ENCODE data around the gene RILP.

RILP gene

DNA sequence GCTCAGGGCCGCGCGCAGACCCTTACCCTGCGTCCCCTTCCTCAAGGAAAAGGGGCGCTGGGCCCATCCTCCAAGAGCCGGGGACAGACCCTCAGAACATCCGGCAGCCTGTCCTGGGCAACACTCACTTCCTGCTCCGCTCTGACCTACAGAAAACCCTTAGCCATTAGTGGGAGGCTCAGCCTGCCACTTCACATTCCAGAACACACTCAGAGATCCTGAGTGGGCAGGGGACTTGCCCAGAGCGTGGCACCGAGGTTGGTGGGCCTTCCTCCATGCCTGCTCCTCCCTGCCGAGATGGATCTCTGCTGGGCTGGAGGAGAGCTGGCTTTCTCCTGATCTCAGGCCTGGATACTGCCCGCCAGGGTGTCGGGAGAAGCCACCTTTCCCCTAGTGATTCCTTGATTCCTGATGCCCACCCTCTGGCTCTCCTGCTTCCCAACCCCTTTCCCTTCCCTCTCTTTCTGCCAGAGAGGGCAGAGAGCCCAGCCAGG is 5.6 kb downstream of the RILP start:
- DNase-seq (ENCODE audit: low read depth), result no peak
- H3K4me3 ChIP-seq (ENCODE audit: control insufficient read depth, low read depth, low read length), result no peak overlapping the region
- TF ChIP-seq, protein P1, sequence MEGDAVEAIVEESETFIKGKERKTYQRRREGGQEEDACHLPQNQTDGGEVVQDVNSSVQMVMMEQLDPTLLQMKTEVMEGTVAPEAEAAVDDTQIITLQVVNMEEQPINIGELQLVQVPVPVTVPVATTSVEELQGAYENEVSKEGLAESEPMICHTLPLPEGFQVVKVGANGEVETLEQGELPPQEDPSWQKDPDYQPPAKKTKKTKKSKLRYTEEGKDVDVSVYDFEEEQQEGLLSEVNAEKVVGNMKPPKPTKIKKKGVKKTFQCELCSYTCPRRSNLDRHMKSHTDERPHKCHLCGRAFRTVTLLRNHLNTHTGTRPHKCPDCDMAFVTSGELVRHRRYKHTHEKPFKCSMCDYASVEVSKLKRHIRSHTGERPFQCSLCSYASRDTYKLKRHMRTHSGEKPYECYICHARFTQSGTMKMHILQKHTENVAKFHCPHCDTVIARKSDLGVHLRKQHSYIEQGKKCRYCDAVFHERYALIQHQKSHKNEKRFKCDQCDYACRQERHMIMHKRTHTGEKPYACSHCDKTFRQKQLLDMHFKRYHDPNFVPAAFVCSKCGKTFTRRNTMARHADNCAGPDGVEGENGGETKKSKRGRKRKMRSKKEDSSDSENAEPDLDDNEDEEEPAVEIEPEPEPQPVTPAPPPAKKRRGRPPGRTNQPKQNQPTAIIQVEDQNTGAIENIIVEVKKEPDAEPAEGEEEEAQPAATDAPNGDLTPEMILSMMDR (IDR thresholded peaks at IDR 0.05; ENCODE audit: control insufficient read depth, insufficient read depth, low read depth, low read length, missing control alignments), result no peak

DNA sequence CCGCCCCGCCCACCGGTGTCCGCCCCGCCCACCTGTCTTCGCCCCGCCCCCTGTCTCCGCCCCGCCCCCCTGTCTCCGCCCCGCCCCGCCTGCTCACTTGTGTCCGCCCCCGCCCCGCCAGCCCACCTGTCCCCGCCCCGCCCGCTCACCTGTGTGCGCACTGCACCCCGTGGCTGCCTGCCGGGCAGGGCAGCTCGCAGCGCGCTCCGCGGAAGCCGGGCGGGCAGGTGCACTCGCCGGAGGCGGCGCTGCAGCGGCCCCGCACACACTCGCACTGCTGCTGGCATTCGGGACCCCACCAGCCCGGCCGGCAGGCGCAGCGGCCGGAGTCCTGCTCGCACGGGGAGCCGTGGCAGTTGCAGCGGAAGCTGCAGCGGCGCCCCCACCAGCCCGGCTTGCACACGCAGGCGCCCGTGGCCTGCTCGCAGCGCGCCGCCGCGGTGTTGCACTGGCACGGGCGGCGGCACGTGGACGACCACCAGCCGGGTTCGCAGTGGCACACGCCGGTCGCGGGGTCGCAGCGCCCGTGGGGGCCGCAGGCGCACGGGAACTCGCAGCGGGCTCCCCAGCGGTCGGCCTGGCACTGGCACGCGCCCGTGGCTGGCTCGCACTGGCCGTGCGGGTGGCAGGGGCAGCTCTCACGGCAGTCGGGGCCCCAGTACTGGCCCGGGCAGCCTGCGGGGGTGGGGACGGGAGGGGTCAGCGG is 6.2 kb downstream of the RILP start:
- H3K4me3 ChIP-seq (ENCODE audit: control insufficient read depth, low read depth, low read length), result no peak overlapping the region; the same call in 1 of the 2 replicates
- DNase-seq (ENCODE audit: low read depth), result no peak
- TF ChIP-seq, protein P1 (IDR thresholded peaks at IDR 0.05; ENCODE audit: control insufficient read depth, insufficient read depth, low read depth, low read length, missing control alignments), result no peak

DNA sequence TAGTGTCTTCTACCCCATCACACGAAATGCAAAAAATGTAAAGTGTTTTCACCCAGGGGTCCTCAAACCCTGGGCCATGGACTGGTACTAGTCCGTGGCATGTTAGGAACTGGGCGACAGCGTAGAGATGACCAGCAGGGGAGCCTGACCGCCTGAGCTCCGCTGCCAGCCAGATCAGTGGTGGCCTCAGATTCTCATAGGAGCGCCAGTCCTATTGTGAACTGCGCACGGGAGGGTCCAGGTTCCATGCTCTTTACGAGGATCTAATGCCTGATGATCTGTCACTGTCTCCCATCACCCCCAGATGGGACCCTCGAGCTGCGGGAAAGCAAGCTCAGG is 8.6 kb downstream of the RILP start:
- no peak for DNase-seq (ENCODE audit: low read depth)
- no peak overlapping the region for H3K4me3 ChIP-seq (ENCODE audit: control insufficient read depth, low read depth, low read length)
- TF ChIP-seq, protein P1 (IDR thresholded peaks at IDR 0.05; ENCODE audit: control insufficient read depth, insufficient read depth, low read depth, low read length, missing control alignments), result no peak

DNA sequence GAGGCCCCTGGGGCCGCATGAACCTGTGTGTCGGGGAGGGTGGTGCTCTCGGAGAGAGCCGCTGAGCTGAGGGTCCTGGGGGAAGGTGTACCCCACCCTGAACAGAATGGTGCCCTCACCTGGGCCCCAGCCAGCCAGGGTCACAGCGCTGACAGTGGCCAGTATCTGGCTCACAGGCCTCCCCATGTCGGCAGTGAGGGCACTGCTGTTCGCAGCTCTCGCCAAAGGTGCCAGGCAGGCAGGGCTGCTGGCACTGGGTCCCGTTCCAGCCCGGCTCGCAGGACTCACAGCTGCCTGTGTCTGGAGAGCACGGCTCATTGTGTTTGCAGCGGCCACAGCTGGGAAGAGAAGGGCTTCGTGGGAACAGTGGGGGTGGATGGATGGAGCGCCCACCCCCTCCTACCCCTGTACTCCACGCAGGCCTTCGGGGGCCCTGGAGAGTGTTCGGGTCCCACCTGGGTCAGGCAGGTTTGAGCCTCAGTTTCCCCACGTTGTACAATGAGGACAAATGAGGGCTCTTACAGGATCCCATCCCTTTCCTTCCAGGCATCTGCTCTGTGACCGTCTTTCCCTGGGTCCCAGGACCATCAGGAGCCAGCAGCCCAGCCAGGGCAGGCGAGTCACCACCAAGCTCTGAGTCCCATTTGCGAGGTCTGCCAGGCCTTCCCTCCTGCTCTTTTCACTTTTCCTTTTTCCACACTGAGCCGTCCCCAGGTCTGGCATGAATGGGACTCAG is 9.2 kb downstream of the RILP start:
- TF ChIP-seq, protein P1 (IDR thresholded peaks at IDR 0.05; ENCODE audit: control insufficient read depth, insufficient read depth, low read depth, low read length, missing control alignments), result no peak
- no peak overlapping the region for H3K4me3 ChIP-seq (ENCODE audit: control insufficient read depth, low read depth, low read length)
- no peak for DNase-seq (ENCODE audit: low read depth)

DNA sequence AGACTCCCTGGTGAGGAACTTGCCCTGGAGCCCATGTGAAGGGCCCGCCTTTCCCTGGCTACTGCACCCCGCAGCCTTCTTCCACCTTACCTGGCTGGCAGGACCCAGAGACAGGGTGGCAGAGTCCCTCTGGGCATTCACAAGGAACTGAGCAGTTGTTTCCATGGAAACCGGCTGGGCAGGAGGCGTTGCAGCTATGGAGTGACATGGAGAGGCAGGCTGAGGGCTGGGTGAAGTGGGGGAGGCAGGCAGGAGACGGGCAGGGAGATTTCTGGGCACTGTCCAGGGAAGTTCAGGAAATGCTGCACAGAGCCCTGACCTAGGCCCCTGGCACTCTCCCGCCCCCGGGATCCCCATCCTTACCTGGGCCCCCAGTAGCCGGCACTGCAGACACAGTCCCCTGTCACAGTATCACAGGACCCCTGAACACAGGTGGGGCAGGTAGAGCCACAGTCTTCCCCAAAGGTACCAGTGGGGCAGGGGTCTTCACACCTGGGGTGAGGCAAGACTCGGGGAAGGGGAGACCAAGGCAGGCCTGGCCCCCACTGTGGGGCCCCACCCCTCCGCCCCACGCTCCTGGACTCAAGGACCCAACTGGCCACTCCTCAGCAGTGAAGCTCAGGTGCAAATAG is 10.0 kb downstream of the RILP start:
- TF ChIP-seq, protein P1 (IDR thresholded peaks at IDR 0.05; ENCODE audit: control insufficient read depth, insufficient read depth, low read depth, low read length, missing control alignments), result no peak
- DNase-seq (ENCODE audit: low read depth), result no peak
- no peak overlapping the region for H3K4me3 ChIP-seq (ENCODE audit: control insufficient read depth, low read depth, low read length)

DNA sequence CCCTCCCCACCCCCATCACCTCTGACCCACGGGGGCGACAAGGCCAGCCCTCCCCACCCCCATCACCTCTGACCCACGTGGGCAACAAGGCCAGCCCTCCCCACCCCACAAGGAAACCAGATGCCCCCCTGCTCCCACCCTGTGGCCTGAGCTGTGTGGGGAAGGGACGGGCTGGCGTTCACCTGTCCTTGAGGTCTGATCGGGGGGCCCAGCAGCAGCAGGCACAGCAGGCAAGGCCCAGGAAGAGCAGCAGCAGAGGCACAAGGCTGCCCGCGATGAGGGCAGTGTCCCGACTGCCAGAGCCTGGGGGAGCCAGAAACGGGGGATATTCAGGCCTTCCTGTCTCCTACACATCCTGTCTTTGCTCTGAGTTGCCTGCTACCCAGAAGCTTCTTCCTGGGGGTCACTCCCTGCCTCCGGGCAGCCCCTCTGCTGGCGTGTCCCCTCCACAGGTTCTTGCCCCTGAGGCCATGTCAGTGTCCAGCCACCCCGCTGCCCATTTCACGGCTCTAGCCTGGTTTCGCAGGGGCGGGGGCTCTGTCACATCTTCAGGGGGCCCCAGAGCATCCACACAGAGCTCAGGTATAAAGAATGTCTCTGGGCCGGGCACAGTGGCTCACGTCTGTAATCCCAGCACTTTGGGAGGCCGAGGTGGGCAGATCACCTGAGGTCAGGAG is 10.9 kb downstream of the RILP start:
- no peak for DNase-seq (ENCODE audit: low read depth)
- no peak overlapping the region for H3K4me3 ChIP-seq (ENCODE audit: control insufficient read depth, low read depth, low read length)
- TF ChIP-seq, protein P1 (IDR thresholded peaks at IDR 0.05; ENCODE audit: control insufficient read depth, insufficient read depth, low read depth, low read length, missing control alignments), result no peak
